ENCODE measurements around the gene RHNO1.

Gene RHNO1

GRCh38 chr12:2902272-2902880, 25.4 kb downstream of the RHNO1 start:
- no peak for DNase-seq (ENCODE audit: low read depth)

DNA sequence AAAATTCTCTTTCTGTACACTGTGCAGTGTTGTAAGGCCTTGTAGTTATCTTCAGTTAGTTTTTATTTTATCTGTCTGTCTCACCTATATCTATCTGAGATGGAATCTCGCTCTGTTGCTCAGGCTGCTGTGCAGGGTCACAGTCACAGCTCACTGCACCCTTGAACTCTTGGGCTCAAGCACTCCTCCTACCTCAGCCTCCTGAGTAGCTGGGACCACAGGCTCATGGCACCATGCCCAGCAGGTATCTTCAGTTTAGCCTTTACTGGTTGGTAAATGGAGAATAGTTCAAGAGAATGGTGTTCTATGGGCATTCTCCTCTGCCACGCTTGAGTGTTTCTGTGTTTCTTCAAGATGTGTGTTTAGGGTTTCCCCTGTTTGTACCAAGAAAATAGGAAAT, 27.2 kb downstream of the RHNO1 start:
- DNase-seq (ENCODE audit: low read depth), result no peak

DNA sequence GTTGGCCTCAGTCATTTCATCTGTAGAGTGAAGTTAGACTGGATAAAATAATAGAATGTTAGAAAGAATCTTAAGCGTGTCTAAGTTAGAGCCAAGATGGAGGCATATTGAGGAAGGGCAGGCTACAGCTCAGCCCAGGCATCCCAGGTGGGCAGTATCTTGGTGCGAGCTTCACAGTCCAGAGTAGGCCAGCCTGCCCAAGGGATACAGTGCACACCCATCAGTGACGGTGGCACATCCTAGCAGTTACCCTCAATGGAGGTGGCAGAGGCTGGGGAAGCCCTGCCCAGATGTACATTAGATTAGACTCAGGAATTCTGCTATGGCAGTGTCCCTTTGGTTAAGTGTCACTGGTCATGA, 35.2 kb downstream of the RHNO1 start:
- no peak for DNase-seq (ENCODE audit: low read depth)

- no peak for DNase-seq (ENCODE audit: low read depth)
Measured at GRCh38 chr12:2919249-2919648, 42.2 kb downstream of the RHNO1 start.

DNA sequence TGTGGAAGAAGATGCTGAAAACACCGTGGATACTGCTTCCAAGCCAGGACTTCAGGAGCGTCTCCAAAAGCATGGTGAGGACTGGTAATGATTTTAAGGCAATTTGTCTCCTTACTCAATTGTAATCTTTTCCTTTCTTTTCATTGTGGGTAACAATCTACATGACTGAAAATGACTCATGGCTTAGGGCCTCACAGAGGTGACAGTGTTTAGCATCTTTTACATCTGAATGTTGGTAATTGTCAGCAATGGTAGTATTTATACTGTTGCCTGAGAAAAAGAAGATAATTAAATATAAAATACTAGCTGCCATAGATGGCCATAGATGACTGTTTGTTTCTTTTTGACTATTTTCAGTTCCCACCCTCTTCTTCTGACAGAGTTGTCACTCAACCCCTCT, 45.3 kb downstream of the RHNO1 start:
- DNase-seq (ENCODE audit: low read depth), result no peak

- DNase-seq (ENCODE audit: low read depth), result no peak
Measured at GRCh38 chr12:2923057-2923456, 46.0 kb downstream of the RHNO1 start.

GRCh38 chr12:2924019-2924418, 47.0 kb downstream of the RHNO1 start:
- no peak for DNase-seq (ENCODE audit: low read depth)

GRCh38 chr12:2925322-2925995, 48.4 kb downstream of the RHNO1 start:
- DNase-seq (ENCODE audit: low read depth), result no peak

DNA sequence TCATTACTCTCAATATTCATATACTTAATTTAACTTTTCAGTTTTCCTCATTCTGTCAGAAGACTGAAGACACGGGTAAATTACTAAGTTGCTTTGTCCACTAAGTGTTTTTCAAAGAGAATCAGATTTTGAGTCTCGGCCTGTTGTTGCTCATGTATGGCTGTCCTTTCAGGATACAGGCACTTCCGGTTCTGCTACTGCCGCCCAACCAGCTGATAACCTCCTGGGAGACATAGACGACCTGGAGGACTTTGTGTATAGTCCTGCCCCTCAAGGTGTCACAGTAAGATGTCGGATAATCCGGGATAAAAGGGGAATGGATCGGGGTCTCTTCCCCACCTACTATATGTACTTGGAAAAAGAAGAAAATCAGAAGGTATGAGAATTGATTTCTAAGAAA, 53.8 kb downstream of the RHNO1 start:
- DNase-seq (ENCODE audit: low read depth), result no peak

DNA sequence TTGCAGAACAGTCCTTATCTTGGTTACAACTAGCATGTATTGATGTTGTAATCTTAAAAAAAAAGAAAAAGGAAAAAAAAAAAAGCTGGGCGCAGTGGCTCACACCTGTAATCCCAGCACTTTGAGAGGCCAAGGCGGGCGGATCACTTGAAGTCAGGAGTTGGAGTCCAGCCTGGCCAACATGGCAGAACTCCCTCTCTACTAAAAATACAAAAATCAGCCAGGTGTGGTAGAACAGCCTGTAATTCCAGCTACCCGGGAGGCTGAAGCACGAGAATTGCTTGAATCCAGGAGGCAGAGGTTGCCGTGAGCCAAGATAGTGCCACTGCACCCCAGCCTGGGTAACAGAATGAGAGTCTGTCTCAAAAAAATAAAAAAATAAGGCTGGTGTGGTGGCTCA, 56.6 kb downstream of the RHNO1 start:
- no peak for DNase-seq (ENCODE audit: low read depth)

- DNase-seq (ENCODE audit: low read depth), result no peak
Measured at GRCh38 chr12:2934371-2934770, 57.3 kb downstream of the RHNO1 start.

DNA sequence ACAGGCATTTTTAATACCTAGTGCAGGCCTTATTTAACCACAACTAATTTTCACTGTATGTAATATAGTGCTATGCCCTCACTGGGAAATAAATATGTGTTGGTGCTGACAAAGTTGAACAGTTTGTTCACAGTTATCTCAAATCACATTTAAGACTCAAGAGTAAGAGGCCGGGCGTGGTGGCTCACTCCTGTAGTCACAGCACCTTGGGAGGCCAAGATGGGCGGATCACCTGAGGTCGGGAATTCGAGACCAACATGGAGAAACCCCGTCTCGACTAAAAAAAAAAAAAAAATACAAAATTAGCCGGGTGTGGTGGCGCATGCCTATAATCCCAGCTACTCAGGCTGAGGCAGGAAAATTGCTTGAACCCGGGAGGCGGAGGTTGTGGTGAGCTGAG, 59.3 kb downstream of the RHNO1 start:
- no peak for DNase-seq (ENCODE audit: low read depth)

- DNase-seq (ENCODE audit: low read depth), result no peak
Measured at GRCh38 chr12:2937500-2937899, 60.5 kb downstream of the RHNO1 start.

All from T follicular helper cell (primary cell).